KMS-11 (cell line): ENCODE data around the gene DHRS1.

ENCODE experiments used
- H2AFZ ChIP-seq: fragments of 200-600 bp; sonication (generic); 2 replicates; pipeline ENCODE4 v1.6.1; 2016; ENCODE audit warnings: antibody characterized with exemption, mixed run types, low read depth
- H3K27ac ChIP-seq: fragments of 200-600 bp; sonication (generic); 2 replicates; pipeline ENCODE4 v1.6.1; 2016; ENCODE audit warnings: mild to moderate bottlenecking, mixed run types
- H3K27me3 ChIP-seq: fragments of 200-600 bp; sonication (generic); 2 replicates; pipeline ENCODE4 v1.6.1; 2017; ENCODE audit warnings: mild to moderate bottlenecking, low read depth, mixed run types, moderate library complexity; ENCODE audit not compliant: insufficient read depth
- H3K36me3 ChIP-seq: fragments of 200-600 bp; sonication (generic); 2 replicates; pipeline ENCODE4 v1.6.1; 2017; ENCODE audit warnings: mild to moderate bottlenecking, mixed run types; ENCODE audit not compliant: insufficient read depth
- H3K4me1 ChIP-seq: fragments of 200-600 bp; sonication (generic); 2 replicates; pipeline ENCODE4 v1.6.1; 2016; ENCODE audit warnings: mild to moderate bottlenecking, low read depth, mixed run types; ENCODE audit not compliant: poor library complexity, severe bottlenecking
- H3K4me2 ChIP-seq: fragments of 200-600 bp; sonication (generic); 2 replicates; pipeline ENCODE4 v1.7.0; 2016; ENCODE audit warnings: mild to moderate bottlenecking, mixed run types
- H3K4me3 ChIP-seq: fragments of 200-600 bp; sonication (generic); IDR thresholded peaks from 2 replicates; pipeline ENCODE4 v1.6.1; 2017; ENCODE audit warnings: low read depth, low read length, mixed read lengths; ENCODE audit not compliant: insufficient read depth
- H3K79me2 ChIP-seq: fragments of 200-600 bp; sonication (generic); 2 replicates; pipeline ENCODE4 v1.6.1; 2016; ENCODE audit warnings: low read depth, mixed run types; ENCODE audit not compliant: insufficient read depth
- H3K9ac ChIP-seq: fragments of 200-600 bp; sonication (generic); 2 replicates; pipeline ENCODE4 v1.6.1; 2016; ENCODE audit warnings: mild to moderate bottlenecking, mixed run types
- H4K20me1 ChIP-seq: fragments of 200-600 bp; sonication (generic); 2 replicates; pipeline ENCODE4 v1.6.1; 2016; ENCODE audit warnings: mild to moderate bottlenecking, mixed run types; ENCODE audit not compliant: insufficient read depth
- CTCF ChIP-seq: fragments of 200-600 bp; sonication (generic); conservative IDR thresholded peaks from 2 replicates; pipeline ENCODE4 v1.6.1; 2017; ENCODE audit warnings: low read depth, mild to moderate bottlenecking, antibody characterized with exemption, low read length, moderate library complexity, mixed read lengths

The DHRS1 gene

GRCh38 chr14:24299255-24300191 is at the start of gene DHRS1, which contains the start of gene NOP9:
TSS of gene DHRS1 (minus strand) at chr14:24299780. CDS start at chr14:24299106, 674 bp downstream.
TSS of gene NOP9 (plus strand) at chr14:24299850. CDS start at chr14:24299955, 105 bp downstream.
- no peak for TF ChIP-seq CTCF
- Histone ChIP-seq H3K4me3 (no peak within 1 kb of the TSS), H3K36me3 (no peaks in the 10 kb centered on the region), H3K27ac (peak within 1 kb of the TSS; percentile 45), H4K20me1 (no peaks in the 10 kb centered on the region), H3K9ac (peak within 1 kb of the TSS; percentile 55; the same call in 1 of the 2 replicates), H3K4me1 (peaks cover 14% of the 10 kb centered on the region), H2AFZ (peak within 1 kb of the TSS; percentile 66), H3K79me2 (peaks cover 12% of the 10 kb centered on the region; the same call in 1 of the 2 replicates), H3K27me3 (no peaks in the 10 kb centered on the region), H3K4me2 (peak within 1 kb of the TSS; percentile 78)

- TF ChIP-seq CTCF = no peak
- no peak overlapping the region for H3K9ac ChIP-seq
- no peak overlapping the region for H3K4me2 ChIP-seq
- H3K27ac ChIP-seq = no peak overlapping the region
- H2AFZ ChIP-seq = no peak overlapping the region
- no peak overlapping the region for H3K4me3 ChIP-seq
- H4K20me1 ChIP-seq = no peaks in the 10 kb centered on the region
- no peaks in the 10 kb centered on the region for H3K36me3 ChIP-seq
- no peaks in the 10 kb centered on the region for H3K79me2 ChIP-seq
- no peaks in the 10 kb centered on the region for H3K27me3 ChIP-seq
- no peaks in the 10 kb centered on the region for H3K4me1 ChIP-seq
Measured at GRCh38 chr14:24348186-24348585, 48.6 kb upstream of the DHRS1 start.

- Histone ChIP-seq H3K9ac (no peak overlapping the region), H3K4me1 (no peaks in the 10 kb centered on the region), H2AFZ (no peak overlapping the region), H4K20me1 (no peaks in the 10 kb centered on the region), H3K79me2 (no peaks in the 10 kb centered on the region), H3K4me2 (no peak overlapping the region), H3K4me3 (no peak overlapping the region), H3K27ac (no peak overlapping the region), H3K36me3 (no peaks in the 10 kb centered on the region), H3K27me3 (no peaks in the 10 kb centered on the region)
- TF ChIP-seq CTCF = no peak
Measured at GRCh38 chr14:24347134-24347533, 47.6 kb upstream of the DHRS1 start.

- Histone ChIP-seq H3K4me3 (no peak overlapping the region), H3K79me2 (no peaks in the 10 kb centered on the region), H3K9ac (no peak overlapping the region), H3K4me2 (no peak overlapping the region), H3K36me3 (no peaks in the 10 kb centered on the region), H3K4me1 (no peaks in the 10 kb centered on the region), H2AFZ (no peak overlapping the region), H4K20me1 (no peaks in the 10 kb centered on the region), H3K27me3 (no peaks in the 10 kb centered on the region), H3K27ac (no peak overlapping the region)
- TF ChIP-seq CTCF = no peak
Measured at GRCh38 chr14:24343795-24344660, 44.4 kb upstream of the DHRS1 start.
